Skeletal muscle satellite cell (primary cell): Measurements from ENCODE around the gene PATE2. TPM values are rescaled to one million over a fixed set of nuclear protein-coding genes. Genes with fewer than 3 reads are reported as not detected.

Source experiments
- H3K27me3 ChIP-seq: 2 replicates; pipeline ENCODE4 v1.7.0; 2013; ENCODE audit warnings: low read length; ENCODE audit not compliant: control insufficient read depth, insufficient read depth
- H3K36me3 ChIP-seq: 2 replicates; pipeline ENCODE4 v1.7.0; 2013; ENCODE audit warnings: mild to moderate bottlenecking, control low read depth, low read length; ENCODE audit not compliant: insufficient read depth
- H3K4me1 ChIP-seq: 2 replicates; pipeline ENCODE4 v1.7.0; 2013; ENCODE audit warnings: low read length; ENCODE audit not compliant: control insufficient read depth, insufficient read depth
- H3K4me2 ChIP-seq: 2 replicates; pipeline ENCODE4 v1.7.0; 2013; ENCODE audit warnings: mild to moderate bottlenecking, low read length
- H3K4me3 ChIP-seq: 2 replicates; pipeline ENCODE4 v1.7.0; 2013; ENCODE audit warnings: low read length
- H3K9ac ChIP-seq: 2 replicates; pipeline ENCODE4 v1.7.0; 2013; ENCODE audit warnings: mild to moderate bottlenecking, low read depth, low read length, moderate library complexity
- H3K9me3 ChIP-seq: replicated peaks from 2 replicates; pipeline ENCODE4 v1.7.0; 2013; ENCODE audit warnings: mild to moderate bottlenecking, control low read depth, low read length
- total RNA-seq: library from RNA; depleted of rRNA; stranded (reverse); fragments of >200 nt; gene quantifications from 2 replicates; pipeline ENCODE4 v1.2.3, GENCODE V29; 2012; rRNA removed

PATE2 gene
- total RNA-seq = 0.22 TPM in 1 of 2 replicates, not detected in the other

DNA sequence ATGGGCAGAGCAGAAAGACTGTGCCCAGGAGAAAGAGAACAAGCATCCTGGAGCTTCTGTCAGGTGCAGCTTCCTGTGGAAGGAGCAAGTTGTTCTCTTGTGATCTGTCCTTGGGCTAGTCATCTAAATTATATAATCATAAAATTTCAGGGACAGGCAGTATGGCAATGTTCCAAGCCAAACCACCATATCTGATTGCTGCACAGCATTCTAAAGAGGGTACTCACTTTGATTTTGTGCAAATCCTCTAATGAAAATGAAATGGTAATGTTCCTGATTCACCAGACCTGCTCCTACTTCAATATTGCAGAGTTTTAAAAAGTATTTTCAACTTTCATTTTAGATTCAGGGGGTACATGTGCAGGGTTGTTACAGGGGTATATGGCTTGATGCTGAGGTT is at the start of gene PATE2:
PATE2 (minus strand) TSS at position 101 of the 400 bp plus-strand sequence; CDS start at position 46, 55 bp downstream.
- Histone ChIP-seq H3K4me1 (no peaks in the 10 kb centered on the region), H3K9me3 (no peaks in the 10 kb centered on the region), H3K4me3 (no peak within 1 kb of the TSS), H3K36me3 (no peaks in the 10 kb centered on the region), H3K9ac (no peak within 1 kb of the TSS), H3K4me2 (no peak within 1 kb of the TSS), H3K27me3 (no peaks in the 10 kb centered on the region)

- no peak overlapping the region for H3K4me2 ChIP-seq
- no peak overlapping the region for H3K4me3 ChIP-seq
- H3K9ac ChIP-seq = no peak overlapping the region
- H3K4me1 ChIP-seq = no peaks in the 10 kb centered on the region
- H3K9me3 ChIP-seq = peaks cover 5% of the 10 kb centered on the region
- no peaks in the 10 kb centered on the region for H3K36me3 ChIP-seq
- H3K27me3 ChIP-seq = no peaks in the 10 kb centered on the region
Observed at GRCh38 chr11:125807909-125808308, 29.3 kb upstream of the PATE2 start.

GRCh38 chr11:125802387-125802786 is 23.8 kb upstream of the PATE2 start:
- H3K36me3 ChIP-seq = no peaks in the 10 kb centered on the region
- no peak overlapping the region for H3K9ac ChIP-seq
- H3K27me3 ChIP-seq = no peaks in the 10 kb centered on the region
- H3K4me3 ChIP-seq = no peak overlapping the region
- no peaks in the 10 kb centered on the region for H3K4me1 ChIP-seq
- peaks cover 6% of the 10 kb centered on the region for H3K9me3 ChIP-seq
- no peak overlapping the region for H3K4me2 ChIP-seq

- H3K4me2 ChIP-seq = no peak overlapping the region
- no peaks in the 10 kb centered on the region for H3K36me3 ChIP-seq
- no peaks in the 10 kb centered on the region for H3K4me1 ChIP-seq
- H3K27me3 ChIP-seq = no peaks in the 10 kb centered on the region
- no peak overlapping the region for H3K9ac ChIP-seq
- H3K9me3 ChIP-seq = peaks cover 6% of the 10 kb centered on the region
- H3K4me3 ChIP-seq = no peak overlapping the region
Observed at GRCh38 chr11:125799808-125800207, 21.2 kb upstream of the PATE2 start.

DNA sequence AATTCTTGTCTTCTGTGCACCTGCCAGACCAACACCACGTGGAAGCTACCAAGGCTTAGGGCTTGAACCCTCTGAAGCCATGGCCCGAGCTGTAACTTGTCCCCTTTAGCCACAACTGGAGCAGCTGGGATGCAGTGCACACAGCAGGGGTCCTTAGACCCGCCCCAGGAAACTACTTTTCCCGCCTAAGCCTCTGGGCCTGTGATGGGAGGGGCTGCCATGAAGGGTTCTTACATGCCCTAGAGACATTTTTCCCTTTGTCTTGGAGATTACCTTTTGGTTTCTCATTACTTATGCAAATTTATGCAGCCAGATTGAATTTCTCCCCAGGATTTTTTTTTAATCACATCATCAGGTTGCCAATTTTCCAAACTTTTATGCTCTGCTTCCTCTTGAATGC is 19.0 kb upstream of the PATE2 start:
- H3K27me3 ChIP-seq = no peaks in the 10 kb centered on the region
- no peaks in the 10 kb centered on the region for H3K4me1 ChIP-seq
- H3K9me3 ChIP-seq = no peaks in the 10 kb centered on the region
- H3K4me3 ChIP-seq = no peak overlapping the region
- no peak overlapping the region for H3K9ac ChIP-seq
- no peaks in the 10 kb centered on the region for H3K36me3 ChIP-seq
- H3K4me2 ChIP-seq = no peak overlapping the region

- no peaks in the 10 kb centered on the region for H3K9me3 ChIP-seq
- no peak overlapping the region for H3K4me2 ChIP-seq
- H3K27me3 ChIP-seq = peaks cover 1% of the 10 kb centered on the region
- H3K36me3 ChIP-seq = no peaks in the 10 kb centered on the region
- H3K4me1 ChIP-seq = no peaks in the 10 kb centered on the region
- no peak overlapping the region for H3K9ac ChIP-seq
- no peak overlapping the region for H3K4me3 ChIP-seq
Observed at GRCh38 chr11:125790825-125791224, 12.2 kb upstream of the PATE2 start.

DNA sequence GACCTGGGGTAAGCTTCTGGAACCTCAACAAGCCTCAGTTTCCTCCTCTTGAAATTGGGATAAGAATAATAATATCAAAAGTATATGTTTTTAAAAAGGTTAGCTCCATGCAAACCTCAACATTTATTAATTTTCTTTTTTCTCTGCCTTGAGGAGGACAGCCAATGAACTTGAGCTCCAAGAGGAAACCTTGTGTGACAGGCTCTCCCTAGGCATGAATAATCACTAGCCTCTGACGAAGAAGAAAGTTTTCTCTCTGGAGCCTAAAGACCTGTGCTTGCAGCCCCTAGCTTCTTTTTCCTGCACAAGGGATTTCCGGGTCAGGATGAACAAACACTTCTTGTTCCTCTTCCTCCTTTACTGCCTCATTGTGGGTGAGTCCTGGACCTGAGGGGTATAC is 9.2 kb upstream of the PATE2 start, which contains the start of gene PATE3:
PATE3 (plus strand) TSS at position 301 of the 400 bp plus-strand sequence; CDS start at position 326, 25 bp downstream.
- Histone ChIP-seq H3K9ac (no peak within 1 kb of the TSS), H3K4me2 (no peak within 1 kb of the TSS), H3K4me1 (no peaks in the 10 kb centered on the region), H3K36me3 (no peaks in the 10 kb centered on the region), H3K4me3 (no peak within 1 kb of the TSS), H3K9me3 (no peaks in the 10 kb centered on the region), H3K27me3 (peaks cover 7% of the 10 kb centered on the region)

- Histone ChIP-seq H3K4me3 (no peak overlapping the region), H3K4me2 (no peak overlapping the region), H3K4me1 (no peaks in the 10 kb centered on the region), H3K9me3 (no peaks in the 10 kb centered on the region), H3K36me3 (no peaks in the 10 kb centered on the region), H3K27me3 (peaks cover 7% of the 10 kb centered on the region), H3K9ac (no peak overlapping the region)
Observed at GRCh38 chr11:125784678-125785077, 6.0 kb upstream of the PATE2 start.

GRCh38 chr11:125777309-125777708 is 1.3 kb downstream of the PATE2 start:
- Histone ChIP-seq H3K9me3 (no peaks in the 10 kb centered on the region), H3K27me3 (no peaks in the 10 kb centered on the region), H3K9ac (no peak overlapping the region), H3K4me3 (no peak overlapping the region), H3K4me1 (no peaks in the 10 kb centered on the region), H3K36me3 (no peaks in the 10 kb centered on the region), H3K4me2 (no peak overlapping the region)

GRCh38 chr11:125773516-125773915 is 5.1 kb downstream of the PATE2 start:
- Histone ChIP-seq H3K4me1 (no peaks in the 10 kb centered on the region), H3K27me3 (peaks cover 12% of the 10 kb centered on the region), H3K4me3 (no peak overlapping the region), H3K4me2 (no peak overlapping the region), H3K36me3 (no peaks in the 10 kb centered on the region), H3K9ac (no peak overlapping the region), H3K9me3 (no peaks in the 10 kb centered on the region)

DNA sequence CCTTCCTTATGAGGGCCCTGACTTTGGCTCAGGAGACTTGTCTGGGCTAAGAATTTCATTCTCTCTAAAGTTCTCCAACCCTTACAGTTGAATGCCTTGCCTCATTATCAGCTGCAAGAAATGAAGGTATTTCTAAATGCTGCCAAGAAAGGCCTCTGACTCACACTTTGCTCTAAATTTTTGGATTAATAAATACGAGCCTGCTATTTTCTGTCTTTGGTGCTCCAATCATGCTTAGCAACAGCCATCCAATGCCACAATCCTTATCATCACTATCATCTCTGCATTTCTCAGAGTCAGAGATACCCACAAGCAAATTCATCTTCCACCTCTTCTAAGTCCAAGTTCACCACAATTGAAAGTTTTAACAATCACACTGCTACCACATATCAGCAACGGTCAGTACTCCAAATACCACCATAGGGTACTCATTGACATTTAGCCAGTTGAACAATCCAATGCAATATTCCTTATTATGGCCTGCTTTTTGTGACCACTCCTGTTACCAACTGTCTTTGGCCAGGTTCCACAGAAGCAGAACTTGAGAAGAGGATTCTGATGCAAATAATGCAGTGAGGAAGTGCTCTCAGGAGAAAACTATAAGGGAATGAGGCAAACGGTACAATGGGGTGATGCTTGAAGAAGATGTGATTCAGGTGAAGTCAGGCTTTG is 5.7 kb downstream of the PATE2 start:
- H3K9me3 ChIP-seq = no peaks in the 10 kb centered on the region
- peaks cover 12% of the 10 kb centered on the region for H3K27me3 ChIP-seq

GRCh38 chr11:125770583-125770982 is 8.0 kb downstream of the PATE2 start:
- no peaks in the 10 kb centered on the region for H3K36me3 ChIP-seq
- no peaks in the 10 kb centered on the region for H3K9me3 ChIP-seq
- H3K27me3 ChIP-seq = peaks cover 12% of the 10 kb centered on the region
- H3K4me1 ChIP-seq = no peaks in the 10 kb centered on the region
- H3K4me2 ChIP-seq = no peak overlapping the region
- H3K9ac ChIP-seq = no peak overlapping the region
- no peak overlapping the region for H3K4me3 ChIP-seq

More for the DNA sequence above, 5.7 kb downstream of the PATE2 start:
- no peaks in the 10 kb centered on the region for H3K36me3 ChIP-seq
- no peaks in the 10 kb centered on the region for H3K4me1 ChIP-seq
- H3K4me2 ChIP-seq = no peak overlapping the region
- H3K4me3 ChIP-seq = no peak overlapping the region
- H3K9ac ChIP-seq = no peak overlapping the region
